Spleen (tissue), 11 donors: ENCODE data around the gene RASSF7. TPM values are rescaled to one million over a fixed set of nuclear protein-coding genes. Genes with fewer than 3 reads are reported as not detected.
A peak's percentile ranks its signal among the peaks of the same experiment; 100 is the strongest.

Experiments
- DNase-seq: peaks from one replicate; pipeline ENCODE4 v3.0.0-alpha.2; 2020
- H3K27ac ChIP-seq, 8 donors: fragments of 200-600 bp; sonication (generic) in 7 of 8; 1 replicate in 4 of 8; 2 replicates in 4 of 8; pipeline versions ENCODE4 v1.5.0 to v1.8.0; 2016 to 2021; ENCODE audit warnings: inconsistent platforms in 4 of 8, mild to moderate bottlenecking in 4 of 8, moderate library complexity in 1 of 8
- H3K27me3 ChIP-seq, 7 donors: fragments of 200-600 bp; sonication (generic) in 6 of 7; replicated peaks in 1 of 7; 1 replicate in 4 of 7; 2 replicates in 3 of 7; pipeline versions ENCODE4 v1.5.0 to v1.8.0; 2016 to 2021; ENCODE audit warnings: inconsistent platforms in 3 of 7, mild to moderate bottlenecking in 1 of 7
- H3K36me3 ChIP-seq, 6 donors: fragments of 200-600 bp; sonication (generic) in 5 of 6; 1 replicate in 4 of 6; 2 replicates in 2 of 6; pipeline versions ENCODE4 v1.5.0 to v1.8.0; 2016 to 2021; ENCODE audit warnings: inconsistent platforms in 2 of 6
- H3K4me1 ChIP-seq, 6 donors: fragments of 200-600 bp; sonication (generic) in 5 of 6; 1 replicate in 3 of 6; 2 replicates in 3 of 6; pipeline versions ENCODE4 v1.5.0 to v1.8.0; 2016 to 2021; ENCODE audit warnings: inconsistent platforms in 3 of 6
- H3K4me3 ChIP-seq, 8 donors: fragments of 200-600 bp; sonication (generic) in 7 of 8; 1 replicate in 4 of 8; 2 replicates in 4 of 8; pipeline versions ENCODE4 v1.5.0 to v1.8.0; 2016 to 2021; ENCODE audit warnings: inconsistent platforms in 4 of 8, mild to moderate bottlenecking in 4 of 8, moderate library complexity in 2 of 8
- H3K9me3 ChIP-seq, 8 donors: fragments of 200-600 bp; sonication (generic) in 7 of 8; 1 replicate in 4 of 8; 2 replicates in 4 of 8; pipeline versions ENCODE4 v1.5.0 to v1.8.0; 2016 to 2021; ENCODE audit warnings: inconsistent platforms in 4 of 8
- CTCF ChIP-seq, 11 experiments: fragments of 200-600 bp in 7 of 11; fragments of 450-650 bp in 4 of 11; sonication (generic) in 4 of 11; IDR thresholded peaks in 8 of 11; conservative IDR thresholded peaks in 3 of 11; 1 replicate in 7 of 11; 2 replicates in 4 of 11; pipeline versions ENCODE4 v1.4.0 to v1.8.0; 2016 to 2021; ENCODE audit warnings: antibody characterized with exemption in 11 of 11, inconsistent platforms in 4 of 11, mild to moderate bottlenecking in 1 of 11
- POLR2A ChIP-seq, 3 donors: fragments of 450-650 bp; IDR thresholded peaks; one replicate each; pipeline ENCODE4 v1.5.1; 2017; ENCODE audit warnings: antibody characterized with exemption in 3 of 3, mild to moderate bottlenecking in 1 of 3
- POLR2AphosphoS5 ChIP-seq, 3 donors: sonication (generic); formaldehyde crosslinking; IDR thresholded peaks; one replicate each; pipeline ENCODE4 v1.5.1; 2017; ENCODE audit warnings: antibody characterized with exemption in 3 of 3
- WGBS, 5 donors: extraction: QIAGEN DNeasy Blood & Tissue Kit in 3 of 5; methylation state at CpG; one replicate each; pipeline versions ENCODE4 v1.1.5 to v1.1.7; 2013 to 2018; 5-methylcytosine and 5-hydroxymethylcytosine counted together
- intact Hi-C: fragments of 100-400 bp; cut with DNase I; formaldehyde crosslinking; loops from one replicate; pipeline ENCODE4 v1.15.0; 2023; ENCODE audit warnings: low total_unique reads
- polyA plus RNA-seq, 3 donors: library from polyadenylated mRNA; stranded (reverse); fragments of 200-250 nt; gene quantifications; one replicate each; pipeline ENCODE4 v1.2.1, GENCODE V29; 2013
- total RNA-seq, 7 donors: library from RNA; depleted of rRNA in 3 of 7; stranded (reverse); fragments of >200 nt in 3 of 7; fragmentation: NEBNext Ultra II Directional in 4 of 7; extraction: Animal tissue kit (Norgen Biotek cat#: 25700) in 4 of 7; gene quantifications; one replicate each; pipeline versions ENCODE4 v1.1.0 to v1.2.1, GENCODE V29; 2016 to 2021
- donor health status: healthy with polysubstance abuse.
- donor health status: DM: no; HTN: no; CAD: no; lungs with moderate emphysema.
- donor health status: DM: no; HTN: no; CAD: no.
- donor health status: Bipolar disorder and iron deficiency.
- donor health status: healthy.
- donor health status: DM: no; HTN: no; CAD: no.
- donor health status: DM: yes; HTN: yes; CAD: no.

The RASSF7 gene
- total and polyA plus RNA-seq, 10 donors, result 8.3 to 39.6 (median 26.6) TPM

- H3K27ac ChIP-seq, result no peak overlapping the region
- H3K4me3 ChIP-seq, result no peak overlapping the region
- 83 to 88% (median 87%) methylated on average over 31 to 32 of the region's 32 CpGs for WGBS, 5 donors
- peaks cover 0 to 9% (median under 1%) of the 10 kb centered on the region in 6 donors for H3K4me1 ChIP-seq
- H3K36me3 ChIP-seq, result peaks cover 0 to 6% (median 0%) of the 10 kb centered on the region in 6 donors
- peaks cover 0 to 16% (median 6%) of the 10 kb centered on the region in 7 donors for H3K27me3 ChIP-seq
- no peak for TF ChIP-seq POLR2AphosphoS5 (IDR thresholded peaks at IDR 0.05)
- TF ChIP-seq POLR2A (IDR thresholded peaks at IDR 0.05), result no peak
- TF ChIP-seq CTCF (IDR thresholded peaks at IDR 0.05 in 8 of 11, conservative IDR thresholded peaks at IDR 0.05 in 3 of 11), result no peak
- peak; percentile 71 for DNase-seq
- intact Hi-C loops, result no loop called here
- no peaks in the 10 kb centered on the region for H3K9me3 ChIP-seq
These were observed 11.8 kb upstream of the RASSF7 start for GRCh38 chr11:548700-549603.

- H3K27ac ChIP-seq, result no peak overlapping the region
- TF ChIP-seq CTCF (IDR thresholded peaks at IDR 0.05 in 8 of 11, conservative IDR thresholded peaks at IDR 0.05 in 3 of 11) (no peak), POLR2A (IDR thresholded peaks at IDR 0.05) (no peak)
- DNase-seq, result no peak
- no peak overlapping the region for H3K4me3 ChIP-seq
- peaks cover 0 to 6% (median 0%) of the 10 kb centered on the region in 6 donors for H3K36me3 ChIP-seq
- H3K27me3 ChIP-seq, result peaks cover 0 to 28% (median 17%) of the 10 kb centered on the region in 7 donors
- 94 to 97% (median 95%) methylated on average over 8 to 25 of the region's 25 CpGs for WGBS, 5 donors
- intact Hi-C loops, result loop anchor here (10.0 kb wide), 1 partner anchor 175 kb away; no protein-coding TSS in a partner anchor
- H3K4me1 ChIP-seq, result peaks cover 5 to 22% (median 12%) of the 10 kb centered on the region in 6 donors
- no peaks in the 10 kb centered on the region for H3K9me3 ChIP-seq
These were observed 10.6 kb upstream of the RASSF7 start for GRCh38 chr11:550021-550745.

- H3K4me3 ChIP-seq, result no peak overlapping the region
- TF ChIP-seq POLR2A (IDR thresholded peaks at IDR 0.05), result no peak
- TF ChIP-seq CTCF (IDR thresholded peaks at IDR 0.05 in 8 of 11, conservative IDR thresholded peaks at IDR 0.05 in 3 of 11), result no peak
- TF ChIP-seq POLR2AphosphoS5 (IDR thresholded peaks at IDR 0.05), result no peak
- H3K4me1 ChIP-seq, result peaks cover 5 to 27% (median 17%) of the 10 kb centered on the region in 6 donors
- H3K36me3 ChIP-seq, result peaks cover 0 to 6% (median 0%) of the 10 kb centered on the region in 6 donors
- intact Hi-C loops, result loop anchor here (10.0 kb wide), 1 partner anchor 174 kb away; no protein-coding TSS in a partner anchor
- no peak overlapping the region for H3K27ac ChIP-seq
- 81 to 95% (median 86%) methylated on average over 2 to 5 of the region's 5 CpGs for WGBS, 5 donors
- no peak for DNase-seq
- no peaks in the 10 kb centered on the region for H3K9me3 ChIP-seq
- H3K27me3 ChIP-seq, result peaks cover 2 to 33% (median 22%) of the 10 kb centered on the region in 7 donors
These were observed 10.1 kb upstream of the RASSF7 start for GRCh38 chr11:550746-551085.
